ENCODE data around the gene FGF14. TPM values are rescaled to one million over a fixed set of nuclear protein-coding genes. Genes with fewer than 3 reads are reported as not detected.

Gene FGF14
- total RNA-seq, 1 experiment from 2014 or later: 0.22 TPM

DNA sequence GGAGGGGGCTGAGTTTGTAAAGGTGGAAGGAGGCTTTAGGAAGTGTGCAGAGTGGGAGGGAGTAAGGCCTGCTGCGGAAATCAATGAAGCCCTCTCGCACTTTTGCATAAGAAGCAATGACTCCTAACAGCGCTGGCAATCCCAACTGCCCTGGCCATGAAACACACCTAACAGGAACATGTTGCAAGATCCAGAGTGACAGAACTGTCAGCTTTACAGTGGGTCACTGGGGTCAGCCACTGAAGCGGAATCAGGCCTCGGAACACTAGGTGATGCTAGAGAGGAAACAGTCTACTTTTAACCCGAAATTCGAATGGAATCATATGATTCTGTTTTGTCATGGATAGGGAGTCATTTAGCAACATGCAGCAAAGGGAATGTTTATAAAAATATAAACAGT is 54.4 kb downstream of the FGF14 start:
- Histone ChIP-seq H2BK20ac (ENCODE audit: low read depth, low read length, poor library complexity, severe bottlenecking) (no peak overlapping the region), H3K79me1 (ENCODE audit: insufficient read depth, low read depth, low read length, poor library complexity, severe bottlenecking) (no peaks in the 10 kb centered on the region), H3K27ac (ENCODE audit: insufficient read length, low read depth, low read length) (no peak overlapping the region), H4K91ac (ENCODE audit: insufficient read length, low read depth, low read length) (no peak overlapping the region), H3K9ac (ENCODE audit: extremely low read depth, insufficient read length, low read length) (no peak overlapping the region), H3T11ph (ENCODE audit: low read length) (no peak overlapping the region), H3K9me3 (ENCODE audit: control insufficient read depth, low read depth, low read length) (no peaks in the 10 kb centered on the region), H2AFZ (ENCODE audit: low read length) (no peak overlapping the region), H3K18ac (ENCODE audit: insufficient read length, low read depth, low read length) (no peak overlapping the region), H2BK15ac (ENCODE audit: low read depth, low read length) (no peak overlapping the region), H3K27me3 (ENCODE audit: insufficient read depth, low read length) (no peaks in the 10 kb centered on the region), H4K8ac (replicated peaks; ENCODE audit: insufficient read length, low read depth, low read length) (no peak overlapping the region), H3K23ac (ENCODE audit: insufficient read length, low read depth, low read length) (no peak overlapping the region), H3K4ac (ENCODE audit: low read depth, low read length) (no peak overlapping the region), H2BK5ac (ENCODE audit: insufficient read length, low read length) (no peak overlapping the region), H3K14ac (ENCODE audit: insufficient read depth, low read length) (no peak overlapping the region), H3K79me2 (ENCODE audit: insufficient read depth, low read length) (no peaks in the 10 kb centered on the region), H4K20me1 (ENCODE audit: control insufficient read depth, insufficient read depth, insufficient read length) (no peaks in the 10 kb centered on the region), H3K56ac (ENCODE audit: insufficient read length, low read depth, low read length) (no peak overlapping the region), H2BK120ac (ENCODE audit: low read depth, low read length, poor library complexity, severe bottlenecking) (no peak overlapping the region), H4K5ac (ENCODE audit: insufficient read length, low read depth, low read length) (no peak overlapping the region), H3K23me2 (ENCODE audit: insufficient read length, low read depth, low read length, poor library complexity, severe bottlenecking) (no peaks in the 10 kb centered on the region), H2AK5ac (ENCODE audit: insufficient read length, low read length) (no peak overlapping the region), H2BK12ac (ENCODE audit: insufficient read length, low read depth, low read length) (no peak overlapping the region), H3K4me2 (ENCODE audit: insufficient read depth, insufficient read length, low read length) (no peak overlapping the region), H3K4me1 (ENCODE audit: insufficient read depth, low read length) (no peaks in the 10 kb centered on the region)
- Mint-ChIP-seq H3K27ac (no peak overlapping the region; a peak in 1 of 7 replicates), H3K4me3 (no peak overlapping the region), H3K27me3 (ENCODE audit: low read depth) (no peaks in the 10 kb centered on the region), H3K4me1 (peaks cover 0 to 8% of the 10 kb centered on the region in 2 experiments; a peak in 2 of 4 replicates), H3K36me3 (ENCODE audit: insufficient read depth in 1 of 3, low read depth in 3 of 3) (no peaks in the 10 kb centered on the region), H3K9me3 (no peaks in the 10 kb centered on the region)
- DNase-seq: no peak
- no CpG with 5 or more reads among the region's 7 CpGs for WGBS (ENCODE audit: extremely low coverage, insufficient read length, low lambda C conversion rate)
- TF ChIP-seq, protein P1, sequence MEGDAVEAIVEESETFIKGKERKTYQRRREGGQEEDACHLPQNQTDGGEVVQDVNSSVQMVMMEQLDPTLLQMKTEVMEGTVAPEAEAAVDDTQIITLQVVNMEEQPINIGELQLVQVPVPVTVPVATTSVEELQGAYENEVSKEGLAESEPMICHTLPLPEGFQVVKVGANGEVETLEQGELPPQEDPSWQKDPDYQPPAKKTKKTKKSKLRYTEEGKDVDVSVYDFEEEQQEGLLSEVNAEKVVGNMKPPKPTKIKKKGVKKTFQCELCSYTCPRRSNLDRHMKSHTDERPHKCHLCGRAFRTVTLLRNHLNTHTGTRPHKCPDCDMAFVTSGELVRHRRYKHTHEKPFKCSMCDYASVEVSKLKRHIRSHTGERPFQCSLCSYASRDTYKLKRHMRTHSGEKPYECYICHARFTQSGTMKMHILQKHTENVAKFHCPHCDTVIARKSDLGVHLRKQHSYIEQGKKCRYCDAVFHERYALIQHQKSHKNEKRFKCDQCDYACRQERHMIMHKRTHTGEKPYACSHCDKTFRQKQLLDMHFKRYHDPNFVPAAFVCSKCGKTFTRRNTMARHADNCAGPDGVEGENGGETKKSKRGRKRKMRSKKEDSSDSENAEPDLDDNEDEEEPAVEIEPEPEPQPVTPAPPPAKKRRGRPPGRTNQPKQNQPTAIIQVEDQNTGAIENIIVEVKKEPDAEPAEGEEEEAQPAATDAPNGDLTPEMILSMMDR (conservative IDR thresholded peaks at IDR 0.05): no peak

Data from H9 (cell line).